ENCODE measurements around the gene ARHGEF28.

GRCh38 chr5:73801686-73802085 lies 175.7 kb downstream of the ARHGEF28 start:
- TF ChIP-seq ZNF274 (IDR thresholded peaks at IDR 0.05; ENCODE audit: low read depth, low read length) (no peak), YY1 (IDR thresholded peaks at IDR 0.05; ENCODE audit: insufficient read depth, insufficient read length) (no peak)
